NCI-H526 (cell line): ENCODE data around the gene MAP3K12.
"Not testable (repeated sequence)": the region's sequence is repeated elsewhere in the genome, so short reads cannot be mapped to it uniquely, and the experiment has no call there.

Source experiments
- DNase-seq, 2 experiments: peaks; one replicate each; lab custom pipeline; 2025; lab: John Stamatoyannopoulos, UW

MAP3K12 gene

GRCh38 chr12:53474077-53474476 lies 25.2 kb downstream of the MAP3K12 start:
- no peak for DNase-seq

GRCh38 chr12:53472056-53472582 lies 27.1 kb downstream of the MAP3K12 start:
- DNase-seq: no peak

GRCh38 chr12:53468282-53468681 lies 31.0 kb downstream of the MAP3K12 start:
- DNase-seq: no peak

GRCh38 chr12:53467880-53468279 lies 31.4 kb downstream of the MAP3K12 start:
- DNase-seq: no peak

GRCh38 chr12:53467082-53467481 lies 32.2 kb downstream of the MAP3K12 start:
- no peak for DNase-seq

GRCh38 chr12:53466640-53467039 lies 32.6 kb downstream of the MAP3K12 start:
- no peak for DNase-seq

GRCh38 chr12:53465679-53466078 lies 33.6 kb downstream of the MAP3K12 start:
- no peak for DNase-seq

GRCh38 chr12:53464685-53465418 lies 34.4 kb downstream of the MAP3K12 start:
- DNase-seq: no peak

- DNase-seq: no peak
These were observed 35.3 kb downstream of the MAP3K12 start for GRCh38 chr12:53463802-53464560.

- DNase-seq: no peak
These were observed 36.3 kb downstream of the MAP3K12 start for GRCh38 chr12:53462935-53463334.

- DNase-seq: no peak
These were observed 37.7 kb downstream of the MAP3K12 start for GRCh38 chr12:53461591-53461990.

- no peak for DNase-seq
These were observed 38.2 kb downstream of the MAP3K12 start for GRCh38 chr12:53461059-53461458.

- DNase-seq: no peak
These were observed 40.2 kb downstream of the MAP3K12 start for GRCh38 chr12:53459097-53459496.

- no peak for DNase-seq
These were observed 42.4 kb downstream of the MAP3K12 start for GRCh38 chr12:53456654-53457366.

- no peak for DNase-seq
These were observed 44.6 kb downstream of the MAP3K12 start for GRCh38 chr12:53454707-53455106.

GRCh38 chr12:53453953-53454640 lies 45.2 kb downstream of the MAP3K12 start:
- DNase-seq: no peak

- DNase-seq: peak; percentile 28 to 84
These were observed 46.8 kb downstream of the MAP3K12 start for GRCh38 chr12:53452159-53453077.

- peak; percentile 98 to 99 for DNase-seq
These were observed 47.5 kb downstream of the MAP3K12 start, which contains the start of gene PCBP2 for GRCh38 chr12:53451661-53452158. Gene PCBP2, plus strand, starts transcription at chr12:53452102. Its CDS starts 2,699 bp downstream, at chr12:53454801.

- DNase-seq: no peak
These were observed 48.3 kb downstream of the MAP3K12 start for GRCh38 chr12:53450936-53451335.

GRCh38 chr12:53444593-53445325 lies 54.5 kb downstream of the MAP3K12 start:
- not testable (repeated sequence) for DNase-seq
